ENCODE results near the gene TPP2. TPM values are rescaled to one million over a fixed set of nuclear protein-coding genes. Genes with fewer than 3 reads are reported as not detected.

TPP2 gene
- total RNA-seq, 1 experiment from 2014 or later = 58.9 TPM

DNA sequence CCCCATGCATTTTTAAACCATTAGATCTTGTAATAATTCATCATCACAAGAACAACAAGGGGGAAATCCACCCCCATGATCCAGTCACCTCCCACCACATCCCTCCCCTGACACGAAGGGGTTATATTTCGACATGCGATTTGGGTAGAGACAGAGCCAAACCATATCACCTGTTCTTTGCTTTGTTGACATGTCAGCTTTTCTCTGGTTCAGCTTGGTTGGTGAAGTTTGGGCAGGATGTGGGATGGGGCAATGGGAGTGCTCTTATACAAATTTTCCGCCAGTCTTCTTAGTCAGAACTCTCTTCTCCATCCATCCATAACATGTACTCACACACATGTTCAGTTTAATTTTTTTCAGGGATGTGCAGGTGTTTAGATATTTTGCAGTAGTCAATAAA, 12.9 kb downstream of the TPP2 start:
- Histone ChIP-seq H3K9me3 (no peaks in the 10 kb centered on the region), H3K36me3 (ENCODE audit: control insufficient read depth, insufficient read depth, low read length) (peaks cover 1% of the 10 kb centered on the region; the same call in 1 of the 2 replicates), H3K4me1 (no peaks in the 10 kb centered on the region; the same call in 1 of the 2 replicates), H3K27me3 (replicated peaks; ENCODE audit: control insufficient read depth, insufficient read depth, low read length) (no peaks in the 10 kb centered on the region), H3K4me3 (ENCODE audit: low read depth, low read length) (no peak overlapping the region)
- no peak overlapping the region for H3K4me3 Mint-ChIP-seq (ENCODE audit: unreplicated experiment)
- no peaks in the 10 kb centered on the region for H3K27me3 Mint-ChIP-seq (ENCODE audit: insufficient read depth, unreplicated experiment)
- TF ChIP-seq, protein P1, sequence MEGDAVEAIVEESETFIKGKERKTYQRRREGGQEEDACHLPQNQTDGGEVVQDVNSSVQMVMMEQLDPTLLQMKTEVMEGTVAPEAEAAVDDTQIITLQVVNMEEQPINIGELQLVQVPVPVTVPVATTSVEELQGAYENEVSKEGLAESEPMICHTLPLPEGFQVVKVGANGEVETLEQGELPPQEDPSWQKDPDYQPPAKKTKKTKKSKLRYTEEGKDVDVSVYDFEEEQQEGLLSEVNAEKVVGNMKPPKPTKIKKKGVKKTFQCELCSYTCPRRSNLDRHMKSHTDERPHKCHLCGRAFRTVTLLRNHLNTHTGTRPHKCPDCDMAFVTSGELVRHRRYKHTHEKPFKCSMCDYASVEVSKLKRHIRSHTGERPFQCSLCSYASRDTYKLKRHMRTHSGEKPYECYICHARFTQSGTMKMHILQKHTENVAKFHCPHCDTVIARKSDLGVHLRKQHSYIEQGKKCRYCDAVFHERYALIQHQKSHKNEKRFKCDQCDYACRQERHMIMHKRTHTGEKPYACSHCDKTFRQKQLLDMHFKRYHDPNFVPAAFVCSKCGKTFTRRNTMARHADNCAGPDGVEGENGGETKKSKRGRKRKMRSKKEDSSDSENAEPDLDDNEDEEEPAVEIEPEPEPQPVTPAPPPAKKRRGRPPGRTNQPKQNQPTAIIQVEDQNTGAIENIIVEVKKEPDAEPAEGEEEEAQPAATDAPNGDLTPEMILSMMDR (IDR thresholded peaks at IDR 0.05; ENCODE audit: insufficient read depth in 1 of 2, low read depth in 1 of 2, low read length in 1 of 2, severe bottlenecking in 1 of 2, unreplicated experiment in 1 of 2) = no peak
- DNase-seq = no peak
- no peak overlapping the region for H3K27ac Mint-ChIP-seq (ENCODE audit: unreplicated experiment)
- intact Hi-C loops (cut with micrococcal nuclease; ENCODE audit: unreplicated experiment) = no loop called here
- POLR2A ChIA-PET = no interaction called here
- CTCF ChIA-PET = no interaction called here
- H3K36me3 Mint-ChIP-seq (ENCODE audit: insufficient read depth, unreplicated experiment) = peaks cover 60% of the 10 kb centered on the region
- H3K9me3 Mint-ChIP-seq (ENCODE audit: unreplicated experiment) = no peaks in the 10 kb centered on the region
- no TSS peak for BruUV-seq (replicated peaks)
- no peaks in the 10 kb centered on the region for H3K4me1 Mint-ChIP-seq (ENCODE audit: low read depth, unreplicated experiment)

- Histone ChIP-seq H3K4me3 (ENCODE audit: low read depth, low read length) (no peak overlapping the region), H3K27me3 (replicated peaks; ENCODE audit: control insufficient read depth, insufficient read depth, low read length) (no peaks in the 10 kb centered on the region), H3K36me3 (ENCODE audit: control insufficient read depth, insufficient read depth, low read length) (peaks cover 1% of the 10 kb centered on the region; the same call in 1 of the 2 replicates), H3K9me3 (no peaks in the 10 kb centered on the region), H3K4me1 (no peaks in the 10 kb centered on the region)
- H3K4me1 Mint-ChIP-seq (ENCODE audit: low read depth, unreplicated experiment) = no peaks in the 10 kb centered on the region
- CTCF ChIA-PET = no interaction called here
- H3K9me3 Mint-ChIP-seq (ENCODE audit: unreplicated experiment) = no peaks in the 10 kb centered on the region
- no peak for DNase-seq
- POLR2A ChIA-PET = no interaction called here
- TF ChIP-seq, protein P1 (IDR thresholded peaks at IDR 0.05; ENCODE audit: insufficient read depth in 1 of 2, low read depth in 1 of 2, low read length in 1 of 2, severe bottlenecking in 1 of 2, unreplicated experiment in 1 of 2) = no peak
- no peak overlapping the region for H3K4me3 Mint-ChIP-seq (ENCODE audit: unreplicated experiment)
- no peaks in the 10 kb centered on the region for H3K27me3 Mint-ChIP-seq (ENCODE audit: insufficient read depth, unreplicated experiment)
- H3K27ac Mint-ChIP-seq (ENCODE audit: unreplicated experiment) = no peak overlapping the region
- BruUV-seq (replicated peaks) = no TSS peak
- intact Hi-C loops (cut with micrococcal nuclease; ENCODE audit: unreplicated experiment) = no loop called here
- peaks cover 56% of the 10 kb centered on the region for H3K36me3 Mint-ChIP-seq (ENCODE audit: insufficient read depth, unreplicated experiment)
These were observed 13.6 kb downstream of the TPP2 start for GRCh38 chr13:102610296-102610895.

GRCh38 chr13:102617697-102618350, 21.0 kb downstream of the TPP2 start:
- no TSS peak for BruUV-seq (replicated peaks)
- no peaks in the 10 kb centered on the region for H3K36me3 ChIP-seq (ENCODE audit: control insufficient read depth, insufficient read depth, low read length)
- ChIA-PET POLR2A (no interaction called here), CTCF (no interaction called here)
- no peak overlapping the region for H3K4me3 Mint-ChIP-seq (ENCODE audit: unreplicated experiment)
- no peaks in the 10 kb centered on the region for H3K4me1 ChIP-seq
- intact Hi-C loops (cut with micrococcal nuclease; ENCODE audit: unreplicated experiment) = no loop called here
- no peaks in the 10 kb centered on the region for H3K9me3 Mint-ChIP-seq (ENCODE audit: unreplicated experiment)
- TF ChIP-seq, protein P1 (IDR thresholded peaks at IDR 0.05; ENCODE audit: insufficient read depth in 1 of 2, low read depth in 1 of 2, low read length in 1 of 2, severe bottlenecking in 1 of 2, unreplicated experiment in 1 of 2) = no peak
- DNase-seq = no peak
- no peak overlapping the region for H3K4me3 ChIP-seq (ENCODE audit: low read depth, low read length)
- no peaks in the 10 kb centered on the region for H3K27me3 ChIP-seq (replicated peaks; ENCODE audit: control insufficient read depth, insufficient read depth, low read length)
- H3K27ac Mint-ChIP-seq (ENCODE audit: unreplicated experiment) = no peak overlapping the region
- H3K36me3 Mint-ChIP-seq (ENCODE audit: insufficient read depth, unreplicated experiment) = peaks cover 62% of the 10 kb centered on the region
- H3K27me3 Mint-ChIP-seq (ENCODE audit: insufficient read depth, unreplicated experiment) = no peaks in the 10 kb centered on the region
- H3K4me1 Mint-ChIP-seq (ENCODE audit: low read depth, unreplicated experiment) = no peaks in the 10 kb centered on the region
- H3K9me3 ChIP-seq = no peaks in the 10 kb centered on the region
